DMS53 (cell line): ENCODE results near the gene CREBZF.

Experiments
- DNase-seq: peaks from one replicate; lab custom pipeline; 2025; lab: John Stamatoyannopoulos, UW

The CREBZF gene, protein sequence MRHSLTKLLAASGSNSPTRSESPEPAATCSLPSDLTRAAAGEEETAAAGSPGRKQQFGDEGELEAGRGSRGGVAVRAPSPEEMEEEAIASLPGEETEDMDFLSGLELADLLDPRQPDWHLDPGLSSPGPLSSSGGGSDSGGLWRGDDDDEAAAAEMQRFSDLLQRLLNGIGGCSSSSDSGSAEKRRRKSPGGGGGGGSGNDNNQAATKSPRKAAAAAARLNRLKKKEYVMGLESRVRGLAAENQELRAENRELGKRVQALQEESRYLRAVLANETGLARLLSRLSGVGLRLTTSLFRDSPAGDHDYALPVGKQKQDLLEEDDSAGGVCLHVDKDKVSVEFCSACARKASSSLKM

DNA sequence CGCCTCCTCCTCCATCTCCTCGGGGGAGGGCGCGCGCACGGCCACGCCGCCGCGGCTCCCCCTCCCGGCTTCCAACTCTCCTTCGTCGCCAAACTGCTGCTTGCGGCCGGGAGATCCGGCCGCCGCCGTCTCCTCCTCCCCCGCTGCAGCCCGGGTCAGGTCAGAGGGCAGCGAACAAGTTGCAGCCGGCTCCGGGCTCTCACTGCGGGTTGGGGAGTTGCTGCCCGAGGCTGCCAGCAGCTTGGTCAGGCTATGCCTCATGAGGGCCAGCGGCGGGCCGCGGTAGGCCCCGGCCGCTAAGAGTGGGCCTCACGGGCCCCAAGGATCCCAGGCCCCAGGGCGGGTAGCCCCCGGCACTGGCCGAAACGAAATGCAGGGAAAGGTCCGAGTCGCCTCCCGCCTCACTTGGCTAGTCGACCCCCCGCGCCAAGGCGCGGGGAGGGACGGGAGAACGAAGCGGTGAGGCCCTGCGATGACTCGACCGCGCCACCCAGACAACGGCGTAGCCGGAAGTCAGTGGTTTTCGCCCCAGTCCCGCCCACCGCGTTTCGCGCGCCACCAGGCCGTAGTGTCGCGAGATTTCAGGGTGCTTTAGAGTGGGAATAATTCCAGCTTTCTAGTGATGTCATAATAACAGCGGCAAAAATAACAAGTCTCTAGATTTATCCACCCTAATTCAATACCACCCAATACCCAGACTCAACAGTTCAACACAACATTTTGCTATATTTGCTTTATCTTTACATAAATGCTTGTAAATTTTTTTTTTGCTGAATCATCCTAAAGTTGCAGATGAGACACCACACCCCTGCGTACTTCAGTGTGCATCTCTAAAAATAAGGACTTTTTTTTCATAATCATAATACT is at the start of gene CREBZF:
TSS of gene CREBZF (minus strand) at position 515 of the 867 bp plus-strand sequence. CDS start at position 261, 254 bp downstream.
- DNase-seq = peak; percentile 100

DNA sequence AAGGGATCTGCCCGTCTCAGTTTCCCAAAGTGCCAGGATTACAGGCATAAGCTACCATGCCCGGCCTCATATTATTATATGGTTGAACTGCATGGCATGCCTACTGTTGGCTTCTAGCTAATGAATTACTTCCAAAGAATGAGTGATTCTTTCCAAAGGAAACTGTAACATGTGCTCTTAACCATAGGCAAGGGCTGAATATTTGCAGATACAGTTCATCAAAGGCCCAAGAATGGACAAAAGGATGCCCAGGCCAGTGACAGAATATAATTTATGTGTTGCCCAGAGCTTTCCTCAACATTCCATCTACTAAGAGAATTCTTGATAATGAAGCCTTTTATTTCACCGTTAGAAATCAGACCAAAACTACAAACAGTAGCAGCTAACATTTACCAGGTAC is 48.0 kb upstream of the CREBZF start:
- no peak for DNase-seq

DNA sequence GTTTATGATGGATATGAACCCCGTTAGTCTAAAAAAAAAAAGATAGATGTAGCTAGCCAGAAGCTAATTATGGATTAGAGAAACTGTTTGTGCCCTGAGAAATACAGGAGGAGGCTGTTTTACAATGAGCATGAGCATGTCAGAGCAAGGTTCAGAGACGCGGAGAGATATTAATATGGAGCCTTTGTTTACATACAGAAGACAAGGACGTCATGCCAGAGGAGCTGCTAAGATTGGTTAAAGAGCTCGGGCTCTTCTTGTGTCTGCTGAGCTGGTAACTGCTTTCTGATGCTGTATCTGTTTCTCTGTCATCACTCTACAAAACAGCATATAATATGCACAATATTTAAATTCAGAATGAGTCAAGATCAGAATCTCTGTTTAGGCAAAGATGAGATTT is 46.0 kb upstream of the CREBZF start:
- DNase-seq = no peak

DNA sequence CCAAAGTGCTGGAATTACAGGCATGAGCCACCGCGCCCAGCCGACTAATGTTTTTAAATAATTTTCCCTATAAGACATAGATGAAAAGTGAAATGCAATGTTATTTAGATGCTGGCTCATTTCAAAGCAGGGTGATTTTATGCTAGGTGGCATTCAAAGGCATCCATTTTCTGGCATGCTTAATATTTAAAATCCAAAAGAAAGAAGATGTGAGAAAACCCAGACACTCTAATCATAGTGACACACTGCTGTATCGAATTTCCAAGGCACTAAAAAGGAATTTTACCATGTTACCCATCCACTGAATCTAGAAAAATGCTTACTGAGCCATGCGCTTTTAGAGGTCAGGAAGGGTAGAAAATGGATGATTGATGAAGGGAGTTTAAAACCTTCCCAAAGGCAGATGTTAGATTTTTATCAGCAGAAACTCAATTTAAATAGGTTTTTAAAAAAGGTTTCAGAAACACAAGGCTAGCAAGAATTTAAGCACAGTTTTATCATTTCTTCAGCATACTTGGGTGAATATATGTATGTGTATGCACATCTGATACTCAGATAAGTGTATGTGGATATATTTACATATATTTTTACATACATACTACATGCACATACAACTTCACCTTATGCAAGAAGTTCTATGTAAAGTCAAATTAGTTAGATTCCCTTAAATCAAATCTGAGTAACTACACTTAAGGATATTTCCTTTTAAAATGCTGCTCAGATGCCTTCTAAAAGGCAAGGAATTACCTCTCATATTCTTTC is 45.2 kb upstream of the CREBZF start:
- DNase-seq = no peak

DNA sequence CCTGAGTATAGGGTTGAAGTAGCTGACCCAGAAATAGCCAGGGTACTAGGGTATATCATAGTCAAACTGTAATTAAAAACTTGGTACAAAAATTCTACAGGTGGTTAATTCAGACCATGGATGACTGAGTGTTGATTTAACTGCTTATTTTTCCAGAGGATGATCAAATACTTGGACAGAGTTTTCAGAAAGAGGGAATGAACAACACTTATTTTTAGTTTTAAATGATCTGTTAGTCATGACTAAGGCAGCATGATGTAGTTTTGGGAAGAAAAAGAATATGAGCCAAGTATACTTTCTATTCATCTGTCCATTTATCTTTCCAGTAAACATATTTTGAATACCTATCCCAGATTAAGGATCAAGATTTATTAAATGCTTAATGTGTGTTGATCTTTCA is 40.9 kb upstream of the CREBZF start:
- no peak for DNase-seq

DNA sequence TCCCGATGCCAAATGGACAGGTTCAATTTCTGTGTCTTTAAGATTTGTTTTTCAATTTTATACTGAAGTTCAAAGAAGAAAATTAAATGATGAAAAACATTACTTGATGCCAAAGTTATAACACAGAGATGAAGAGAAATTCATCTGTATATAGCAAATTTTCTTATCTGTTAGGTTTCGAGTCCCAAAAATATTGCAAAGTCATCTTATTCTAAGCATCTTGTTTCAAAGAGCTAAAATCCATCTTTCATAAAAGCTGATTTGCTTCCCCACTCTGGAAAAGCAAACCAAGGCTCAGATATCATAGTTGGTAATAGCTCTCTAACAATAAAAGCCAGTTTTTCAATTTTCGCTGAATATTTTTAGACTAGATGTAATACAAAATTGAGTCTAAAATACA is 40.0 kb upstream of the CREBZF start:
- DNase-seq = no peak

DNA sequence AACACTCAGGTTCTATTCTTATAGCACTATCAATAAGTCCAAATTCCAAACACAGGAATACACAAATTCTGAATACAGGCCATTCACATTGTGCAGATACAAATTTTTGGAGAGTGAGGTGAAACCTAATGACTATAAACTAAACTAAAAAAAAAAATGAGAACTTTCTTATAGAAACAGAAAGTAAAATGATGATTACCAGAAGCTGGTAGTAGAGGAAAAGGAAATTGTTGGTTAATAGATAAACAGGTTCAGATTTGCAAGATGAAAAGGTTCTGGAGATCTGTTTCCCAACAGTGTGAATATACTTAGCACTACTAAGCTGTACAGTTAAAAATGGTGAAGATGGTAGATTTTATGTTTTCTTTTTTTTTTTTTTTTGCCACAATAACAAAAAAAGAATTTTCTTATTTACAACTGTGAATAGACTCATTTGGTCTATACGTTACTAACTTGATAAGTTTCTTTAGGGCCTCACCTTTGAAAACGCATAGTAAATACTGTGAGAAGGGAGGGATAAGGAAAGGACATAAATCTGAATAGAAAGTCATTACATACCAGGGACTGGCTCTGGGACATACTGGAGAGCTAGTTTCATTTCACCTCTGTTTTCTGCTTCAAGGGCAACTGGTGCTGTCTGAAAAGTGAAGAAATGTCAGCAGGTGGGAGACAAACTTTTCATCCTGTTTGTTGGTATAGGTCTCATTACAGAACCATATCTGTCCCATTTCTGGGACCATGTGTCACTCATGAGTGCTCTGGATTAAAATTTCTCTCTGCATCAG is 35.2 kb upstream of the CREBZF start:
- DNase-seq = no peak

DNA sequence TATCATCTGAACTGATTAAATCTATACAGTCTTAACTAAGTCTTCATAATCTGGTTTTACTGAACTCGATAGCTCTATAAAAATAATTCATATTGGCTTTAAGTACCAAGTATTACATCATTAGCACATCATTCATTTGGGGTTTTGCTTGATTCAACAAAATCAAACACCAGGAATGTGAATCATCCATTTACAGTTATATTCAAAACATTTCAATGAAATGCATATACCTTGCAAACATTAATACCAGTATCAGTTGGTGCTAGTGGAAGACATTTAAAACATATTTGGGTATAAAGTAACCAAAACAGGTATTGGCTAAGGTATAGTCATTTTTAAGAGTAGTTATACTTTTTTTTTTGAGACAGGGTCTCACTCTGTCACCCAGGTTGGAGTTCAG is 33.3 kb upstream of the CREBZF start:
- no peak for DNase-seq

DNA sequence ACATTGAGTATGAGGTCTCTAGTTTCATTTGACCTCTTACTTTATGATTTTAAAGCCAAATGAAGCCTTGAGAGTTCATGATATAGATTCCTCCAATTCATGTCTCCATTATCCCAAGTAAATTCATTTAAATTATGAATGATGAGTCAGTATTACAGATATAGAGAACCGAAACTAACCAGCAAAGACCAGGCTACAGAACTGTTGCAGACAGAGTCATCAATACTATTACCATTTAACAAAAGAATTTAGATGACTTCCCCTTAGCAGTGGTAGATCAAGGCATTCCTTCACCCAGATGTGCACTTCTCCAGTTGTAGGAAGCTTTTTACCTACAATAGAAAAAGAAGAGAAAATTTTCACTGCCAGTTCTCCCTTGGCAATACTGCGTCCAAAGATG is 32.8 kb upstream of the CREBZF start:
- DNase-seq = no peak

DNA sequence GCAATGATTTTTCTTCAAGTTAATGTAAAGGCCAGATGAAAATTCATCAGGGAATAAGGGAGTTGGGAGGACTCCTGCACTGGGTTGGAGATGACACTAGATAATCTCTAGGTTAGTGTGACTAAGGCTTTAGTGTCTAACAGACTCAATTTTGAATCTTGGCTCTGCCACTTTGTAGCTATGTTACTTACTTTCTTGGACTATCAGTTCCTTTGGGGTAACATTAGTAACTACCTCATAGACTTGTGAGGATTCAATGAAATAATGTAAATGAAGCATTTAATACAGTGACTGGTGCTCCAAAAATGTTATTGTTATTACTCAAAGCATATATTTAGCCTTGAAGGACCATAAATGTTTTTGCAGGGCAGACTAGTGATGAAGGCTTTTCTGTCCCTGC is 30.6 kb upstream of the CREBZF start:
- DNase-seq = no peak

DNA sequence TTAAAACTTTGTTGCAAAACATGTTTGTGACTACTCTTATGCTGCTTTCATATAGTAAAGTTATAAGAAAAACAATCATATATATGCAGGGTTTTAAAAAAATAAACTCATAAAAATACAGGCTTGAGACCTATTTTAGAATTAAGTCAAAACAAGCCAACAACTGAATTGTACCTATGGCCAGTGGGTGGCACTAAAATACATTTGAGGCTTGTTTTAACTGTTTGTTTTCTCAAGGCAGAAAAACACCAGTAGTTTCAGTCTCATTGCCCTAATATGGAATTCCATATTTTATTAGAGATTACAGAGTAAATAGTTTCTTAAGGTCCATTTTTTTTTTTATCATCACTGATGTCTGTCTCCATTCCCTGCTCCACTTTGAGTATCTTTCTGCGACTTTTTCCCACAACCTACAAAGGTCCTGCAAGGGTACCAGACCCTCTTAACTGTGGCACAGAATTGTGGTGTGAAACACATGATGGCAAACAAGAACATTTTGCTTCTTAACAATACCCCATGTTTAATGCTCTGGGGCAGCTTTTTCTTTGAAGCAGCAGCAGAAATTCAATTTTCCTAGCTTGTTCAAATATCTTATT is 29.6 kb upstream of the CREBZF start:
- peak; percentile 85 for DNase-seq

DNA sequence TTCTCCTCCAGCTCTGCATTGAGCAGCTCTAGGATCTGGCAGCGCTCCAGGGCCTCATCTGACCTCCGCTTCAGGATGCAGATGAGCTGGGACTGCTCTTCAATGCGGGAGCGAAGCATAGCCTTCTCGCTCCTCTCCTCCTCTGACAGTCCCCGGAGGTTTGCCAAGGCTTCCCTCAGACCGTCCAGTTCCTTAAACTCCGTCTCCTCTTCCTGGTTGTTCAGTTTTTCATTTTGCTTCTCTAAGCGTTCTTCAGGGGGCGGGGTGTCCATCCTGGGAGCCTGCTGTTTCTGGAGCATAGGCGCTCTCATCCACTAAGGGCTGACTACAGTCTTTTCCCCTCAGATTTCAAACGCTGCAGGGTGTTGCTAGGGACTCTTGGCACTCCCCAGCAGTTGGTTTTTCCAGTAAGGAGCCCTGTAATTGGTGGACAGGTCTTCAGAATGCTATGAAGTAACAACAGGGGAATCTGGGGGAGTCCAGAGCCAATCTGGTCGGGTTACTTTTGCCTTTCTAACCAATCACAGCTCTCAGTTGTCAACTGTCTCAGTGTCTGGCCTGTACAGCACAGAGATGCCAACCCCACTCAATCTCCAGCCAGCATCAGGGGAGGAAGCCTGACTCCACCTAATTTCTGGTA is 21.0 kb upstream of the CREBZF start, which contains the start of gene CCDC89:
TSS of gene CCDC89 (minus strand) at position 376 of the 640 bp plus-strand sequence. CDS start at position 311, 65 bp downstream.
- peak; percentile 99 for DNase-seq

DNA sequence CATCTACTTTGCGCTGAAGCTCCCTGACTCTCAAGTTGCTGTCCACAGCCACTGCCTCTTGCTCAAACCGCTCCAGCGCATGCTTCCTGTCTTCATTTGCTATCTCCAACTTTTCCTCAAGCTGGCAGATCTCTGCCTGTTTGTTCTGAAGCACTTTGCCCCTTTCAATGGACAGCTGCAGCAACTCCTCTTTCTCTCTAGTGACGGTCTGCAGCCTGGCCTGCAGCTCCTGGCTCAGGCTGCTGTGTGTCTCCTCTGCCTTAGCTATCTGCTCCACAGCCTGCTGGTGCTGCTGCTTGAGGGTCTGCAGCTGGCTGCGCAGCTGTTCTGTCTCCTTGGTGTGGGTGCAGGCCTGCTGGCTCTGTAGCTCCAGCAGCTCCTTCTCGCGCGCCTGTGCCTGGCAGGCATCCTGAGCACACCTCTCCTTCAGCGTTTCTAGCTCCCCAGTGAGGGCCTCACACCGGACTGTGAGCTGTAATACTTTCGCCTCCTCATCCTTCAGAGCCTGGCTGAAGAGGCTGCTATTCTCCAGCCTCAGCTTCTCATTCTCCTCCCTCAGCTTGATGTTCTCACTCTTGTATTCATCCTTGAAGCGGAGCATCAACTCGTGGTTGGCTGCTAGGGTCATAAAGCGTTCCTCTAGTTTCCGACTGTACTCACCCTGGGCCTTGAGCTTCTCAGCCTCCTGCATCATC is 20.3 kb upstream of the CREBZF start:
- peak; percentile 88 for DNase-seq

DNA sequence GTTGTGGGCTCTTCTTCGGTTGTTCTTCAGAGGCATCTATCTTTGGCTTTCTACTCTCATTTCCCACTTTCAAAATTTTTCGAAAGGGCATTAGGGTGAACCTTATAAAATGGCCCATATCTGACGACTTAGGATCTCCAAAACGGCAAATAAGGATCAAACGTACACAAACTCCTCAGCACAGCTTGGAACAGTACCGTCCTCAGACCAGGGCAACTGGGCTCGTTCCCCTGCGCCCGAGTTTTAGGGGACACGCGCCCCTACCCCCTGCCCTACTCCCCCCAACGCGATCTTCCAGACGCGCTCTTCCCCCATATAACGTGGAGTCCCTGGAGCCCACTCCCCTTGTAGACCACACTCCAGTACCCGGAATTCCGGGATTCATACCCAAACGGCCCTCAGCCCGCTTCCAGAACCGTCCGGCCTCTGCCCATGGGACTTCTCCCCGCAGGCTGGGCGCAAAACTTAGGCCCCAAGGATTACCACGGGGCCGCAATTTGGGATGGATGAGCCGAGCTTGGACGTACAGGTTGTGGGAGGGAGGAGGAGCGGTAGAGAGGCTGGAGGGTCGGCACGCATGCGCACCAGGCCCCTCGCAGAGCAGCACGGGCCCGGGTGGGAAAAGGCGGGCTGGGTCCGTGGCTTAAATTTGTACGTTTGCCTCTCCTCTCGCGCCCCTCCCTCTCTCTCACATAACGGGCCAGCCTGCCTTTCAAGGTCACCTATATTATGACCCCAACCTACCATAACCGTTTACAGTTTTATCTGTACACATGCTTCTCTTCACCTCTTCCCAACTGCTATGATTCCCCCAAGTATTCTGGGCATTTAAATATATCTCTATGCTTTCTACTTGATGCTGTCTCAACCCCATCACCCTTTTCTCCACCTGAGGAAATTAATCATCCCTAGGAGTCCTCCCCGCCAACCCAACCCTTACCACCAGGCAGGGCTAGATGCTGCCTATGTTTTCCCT is 17.7 kb upstream of the CREBZF start:
- DNase-seq = peak; percentile 91

DNA sequence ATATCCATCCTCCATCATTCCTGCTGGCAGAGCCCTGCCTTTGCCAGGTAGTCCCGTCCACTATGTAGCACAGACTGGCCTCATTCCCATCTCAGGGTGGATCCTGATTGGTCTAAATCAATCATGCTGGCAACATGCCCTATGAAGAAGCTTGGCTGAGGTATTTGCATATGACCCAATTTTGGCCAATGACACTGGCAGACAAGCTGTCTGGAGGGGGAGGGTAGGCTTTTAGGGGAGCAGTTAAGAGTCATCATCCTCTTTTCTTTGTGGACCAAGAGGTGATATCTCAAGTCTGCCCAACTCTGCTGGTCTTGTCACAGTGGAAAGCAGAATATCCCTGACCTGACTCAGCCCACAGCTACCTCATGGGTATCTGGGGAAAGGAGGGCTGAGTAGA is 16.0 kb upstream of the CREBZF start:
- peak; percentile 45 for DNase-seq

DNA sequence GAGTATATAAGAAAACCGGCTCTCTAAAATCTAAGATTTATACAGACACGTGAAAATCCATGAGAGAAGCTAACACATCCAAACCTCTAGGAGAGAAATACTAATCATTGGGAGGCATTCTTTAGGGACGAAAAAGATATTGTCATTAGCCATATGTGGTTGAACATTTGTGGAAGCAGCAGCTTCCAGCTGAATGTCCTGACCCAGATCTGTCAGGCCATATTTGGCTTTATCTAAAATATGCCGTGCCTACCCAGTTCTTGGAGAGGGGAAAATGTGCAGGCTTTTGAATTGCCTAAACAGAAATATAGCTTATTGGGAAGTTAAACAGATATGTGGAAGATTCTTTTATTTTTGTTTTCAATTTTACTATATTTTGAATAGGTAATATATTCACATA is 14.6 kb upstream of the CREBZF start:
- no peak for DNase-seq

DNA sequence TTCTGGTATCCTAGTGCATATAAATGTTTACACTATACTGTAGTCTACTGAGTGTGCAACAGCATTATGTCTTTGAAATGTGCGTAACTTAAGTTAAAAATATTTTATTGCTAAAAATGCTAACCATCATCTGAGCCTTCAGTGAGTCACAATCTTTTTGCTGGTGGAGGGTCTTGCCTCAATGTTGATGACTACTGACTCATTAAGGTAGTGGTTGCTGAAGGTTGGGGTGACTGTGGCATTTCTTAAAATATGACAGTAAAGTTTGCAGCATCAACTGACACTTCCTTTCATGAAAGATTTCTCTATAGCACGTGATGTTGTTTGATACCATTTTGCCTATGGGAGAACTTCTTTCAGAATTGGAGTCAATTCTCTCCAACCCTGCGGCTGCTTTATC is 8.5 kb upstream of the CREBZF start:
- DNase-seq = no peak

DNA sequence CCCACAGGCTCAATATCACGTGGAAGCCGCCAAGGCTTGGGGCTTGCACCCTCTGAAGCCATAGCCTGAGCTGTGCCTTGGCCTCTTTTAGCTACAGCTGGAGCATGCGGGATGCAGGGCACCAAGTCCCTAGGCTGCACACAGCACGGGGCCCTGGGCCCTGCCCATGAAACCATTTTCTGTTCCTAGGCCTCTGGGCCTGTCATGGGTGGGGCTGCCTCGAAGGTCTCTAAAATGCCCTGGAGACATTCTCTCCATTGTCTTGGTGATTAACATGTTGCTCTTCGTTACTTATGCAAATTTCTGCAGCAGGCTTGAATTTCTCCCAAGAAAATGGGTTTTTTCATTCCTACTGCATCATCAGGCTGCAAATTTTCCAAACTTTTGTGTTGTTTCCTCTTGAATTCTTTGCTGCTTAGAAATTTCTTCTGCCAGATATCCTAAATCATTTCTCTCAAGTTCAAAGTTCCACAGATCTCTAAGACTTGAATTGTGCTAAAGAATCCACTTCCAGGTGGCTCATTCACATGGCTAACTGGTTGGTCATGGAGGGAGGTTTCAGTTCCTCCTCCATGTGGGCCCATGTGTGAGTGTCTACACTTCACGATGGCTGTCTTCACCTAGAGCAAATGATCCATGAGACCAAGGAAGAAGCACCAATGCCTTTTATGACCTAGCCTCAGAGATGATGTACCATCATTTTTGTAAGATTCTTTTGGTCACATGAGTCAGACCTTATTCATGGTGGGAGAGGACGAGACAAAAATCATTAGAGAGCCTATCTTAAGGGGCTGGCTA is 7.4 kb upstream of the CREBZF start:
- no peak for DNase-seq
